IMR-90 (cell line): ENCODE results near the gene KIAA0040. TPM values are rescaled to one million over a fixed set of nuclear protein-coding genes. Genes with fewer than 3 reads are reported as not detected.

Experiments
- ATAC-seq: fragments of 200-7000 bp; cut with Tn5 transposase; 2 replicates; pipeline ENCODE4 v1.9.1; 2020; ENCODE audit warnings: low read depth, mild to moderate bottlenecking, moderate library complexity
- BruUV-seq: library from RNA; stranded (reverse); fragments of 400-500 nt; replicated peaks from 2 replicates; lab custom pipeline; 2021; lab: Mats Ljungman, UMichigan
- CTCF ChIA-PET: fragments of 300-600 bp; formaldehyde crosslinking; extraction: SDS; loops from one replicate; lab custom pipeline; 2021; ENCODE audit warnings: antibody characterized with exemption; lab: Yijun Ruan, JAX
- POLR2A ChIA-PET: fragments of 300-600 bp; sonication (Branson Sonifier 250); formaldehyde crosslinking; loops from one replicate; lab custom pipeline; 2022; ENCODE audit warnings: antibody characterized with exemption; ENCODE audit not compliant: unreplicated experiment; lab: Charles Lee
- DNase-seq: peaks from one replicate; pipeline ENCODE4 v3.0.0; 2013
- H2AFZ ChIP-seq: replicated peaks from 2 replicates; pipeline ENCODE3; 2013; ENCODE audit warnings: low read length, mild to moderate bottlenecking; ENCODE audit not compliant: poor library complexity
- H2AK5ac ChIP-seq: 2 replicates; pipeline ENCODE4 v1.6.1; 2013; ENCODE audit warnings: low read depth, low read length, inconsistent platforms
- H2AK9ac ChIP-seq: replicated peaks from 2 replicates; pipeline ENCODE3; 2013; ENCODE audit warnings: mild to moderate bottlenecking, low read depth, low read length, moderate library complexity; ENCODE audit not compliant: poor library complexity
- H2BK120ac ChIP-seq: 2 replicates; pipeline ENCODE4 v1.6.1; 2013; ENCODE audit warnings: low read depth, low read length, inconsistent platforms
- H2BK15ac ChIP-seq: 3 replicates; pipeline ENCODE4 v1.6.1; 2013; ENCODE audit warnings: low read depth, low read length, inconsistent platforms
- H2BK20ac ChIP-seq: 2 replicates; pipeline ENCODE4 v1.6.1; 2013; ENCODE audit warnings: low read depth, mild to moderate bottlenecking, inconsistent platforms, low read length, moderate library complexity
- H2BK5ac ChIP-seq: 2 replicates; pipeline ENCODE4 v1.6.1; 2013; ENCODE audit warnings: mild to moderate bottlenecking, low read depth, low read length, inconsistent platforms; ENCODE audit not compliant: poor library complexity, severe bottlenecking
- H3K14ac ChIP-seq: replicated peaks from 2 replicates; pipeline ENCODE4 v1.6.1; 2013; ENCODE audit warnings: low read depth, low read length, inconsistent platforms
- H3K18ac ChIP-seq: 2 replicates; pipeline ENCODE4 v1.6.1; 2013; ENCODE audit warnings: low read depth, low read length, control low read depth
- H3K23ac ChIP-seq: 2 replicates; pipeline ENCODE4 v1.6.1; 2013; ENCODE audit warnings: low read depth, low read length, inconsistent platforms
- H3K27ac ChIP-seq: 2 replicates; pipeline ENCODE4 v1.5.1; 2013; ENCODE audit warnings: mild to moderate bottlenecking, control low read depth, low read length; ENCODE audit not compliant: insufficient read depth
- H3K27me3 ChIP-seq: 2 replicates; pipeline ENCODE4 v1.6.1; 2013; ENCODE audit warnings: low read length; ENCODE audit not compliant: control insufficient read depth, insufficient read depth
- H3K36me3 ChIP-seq: 2 replicates; pipeline ENCODE4 v1.6.1; 2013; ENCODE audit warnings: low read length, mixed read lengths; ENCODE audit not compliant: control insufficient read depth, insufficient read depth
- H3K4ac ChIP-seq: 2 replicates; pipeline ENCODE4 v1.6.1; 2013; ENCODE audit warnings: low read depth, low read length, inconsistent platforms
- H3K4me1 ChIP-seq: 2 replicates; pipeline ENCODE4 v1.6.1; 2013; ENCODE audit warnings: low read length, mixed read lengths; ENCODE audit not compliant: control insufficient read depth, insufficient read depth
- H3K4me2 ChIP-seq: 2 replicates; pipeline ENCODE4 v1.6.1; 2013; ENCODE audit warnings: low read depth, mild to moderate bottlenecking, control low read depth, low read length, moderate library complexity
- H3K4me3 ChIP-seq: 2 replicates; pipeline ENCODE4 v1.5.1; 2013; ENCODE audit warnings: low read depth, mild to moderate bottlenecking, control low read depth, low read length, moderate library complexity; ENCODE audit not compliant: insufficient read depth
- H3K56ac ChIP-seq: 2 replicates; pipeline ENCODE4 v1.6.1; 2013; ENCODE audit warnings: low read length, inconsistent platforms; ENCODE audit not compliant: insufficient read depth; ENCODE audit errors: extremely low read depth
- H3K79me1 ChIP-seq, 2 experiments: 2 replicates each; pipeline ENCODE4 v1.6.1; 2013; ENCODE audit warnings: low read length in 2 of 2, inconsistent platforms in 1 of 2, low read depth in 1 of 2
- H3K9ac ChIP-seq: 2 replicates; pipeline ENCODE4 v1.6.1; 2013; ENCODE audit warnings: low read depth, low read length, control low read depth
- H3K9me1 ChIP-seq: 2 replicates; pipeline ENCODE4 v1.6.1; 2013; ENCODE audit warnings: low read length, inconsistent platforms; ENCODE audit not compliant: insufficient read depth
- H3K9me3 ChIP-seq: 2 replicates; pipeline ENCODE4 v1.6.1; 2013; ENCODE audit warnings: low read length; ENCODE audit not compliant: control insufficient read depth, insufficient read depth
- H4K20me1 ChIP-seq: 2 replicates; pipeline ENCODE4 v1.6.1; 2013; ENCODE audit warnings: low read length, inconsistent platforms; ENCODE audit not compliant: insufficient read depth
- H4K5ac ChIP-seq: 2 replicates; pipeline ENCODE4 v1.6.1; 2013; ENCODE audit warnings: mild to moderate bottlenecking, low read depth, low read length, control low read depth
- H4K8ac ChIP-seq, 2 experiments: 2 replicates each; pipeline ENCODE4 v1.6.1; 2013; ENCODE audit warnings: low read depth in 2 of 2, low read length in 2 of 2, control low read depth in 1 of 2, inconsistent platforms in 1 of 2
- H4K91ac ChIP-seq: 2 replicates; pipeline ENCODE4 v1.6.1; 2013; ENCODE audit warnings: low read depth, low read length, inconsistent platforms; ENCODE audit not compliant: insufficient read depth
- BHLHE40 ChIP-seq: fragments of 150-350 bp; IDR thresholded peaks from 2 replicates; pipeline ENCODE4 v1.6.1; 2016; ENCODE audit warnings: mild to moderate bottlenecking, low read depth, low read length
- CEBPB ChIP-seq: IDR thresholded peaks from 2 replicates; pipeline ENCODE4 v1.6.1; 2012; ENCODE audit warnings: low read depth, low read length, improper control_type of control experiment
- CTCF ChIP-seq: conservative IDR thresholded peaks from 2 replicates; pipeline ENCODE4 v1.5.1; 2012; ENCODE audit warnings: mild to moderate bottlenecking, low read depth, low read length, improper control_type of control experiment
- ELK1 ChIP-seq: fragments of 150-350 bp; IDR thresholded peaks from 2 replicates; pipeline ENCODE4 v1.6.1; 2016; ENCODE audit warnings: low read depth, mild to moderate bottlenecking, low read length, moderate library complexity, borderline replicate concordance
- FOS ChIP-seq: fragments of 150-350 bp; IDR thresholded peaks from 2 replicates; pipeline ENCODE4 v1.6.1; 2016; ENCODE audit warnings: low read depth, low read length
- MAFK ChIP-seq: IDR thresholded peaks from 2 replicates; pipeline ENCODE4 v1.6.1; 2012; ENCODE audit warnings: low read depth, low read length, improper control_type of control experiment
- MXI1 ChIP-seq: IDR thresholded peaks from 2 replicates; pipeline ENCODE4 v1.6.1; 2012; ENCODE audit warnings: low read depth, mild to moderate bottlenecking, low read length, moderate library complexity, borderline replicate concordance
- NFE2L2 ChIP-seq: fragments of 150-350 bp; IDR thresholded peaks from 2 replicates; pipeline ENCODE4 v1.6.1; 2016; ENCODE audit warnings: low read depth, mild to moderate bottlenecking, low read length
- POLR2A ChIP-seq: IDR thresholded peaks from 2 replicates; pipeline ENCODE4 v1.6.1; 2012; ENCODE audit warnings: mild to moderate bottlenecking, low read depth, low read length
- RCOR1 ChIP-seq: IDR thresholded peaks from 2 replicates; pipeline ENCODE4 v1.6.1; 2012; ENCODE audit warnings: mild to moderate bottlenecking, low read length, improper control_type of control experiment; ENCODE audit not compliant: insufficient replicate concordance
- RFX5 ChIP-seq: IDR thresholded peaks from 2 replicates; pipeline ENCODE4 v1.8.0; 2012; ENCODE audit warnings: low read depth, mild to moderate bottlenecking, low read length, moderate library complexity
- SMC3 ChIP-seq: fragments of 150-350 bp; IDR thresholded peaks from 2 replicates; pipeline ENCODE4 v1.6.1; 2016; ENCODE audit warnings: low read depth, mild to moderate bottlenecking, antibody characterized with exemption, low read length, moderate library complexity
- WGBS, 2 experiments: methylation state at CpG; one replicate each; pipeline versions ENCODE4 v1.1.5 to v1.1.7; 2013; ENCODE audit warnings: missing lambda C conversion rate in 2 of 2; ENCODE audit not compliant: insufficient read length in 1 of 2; ENCODE audit errors: extremely low coverage in 2 of 2; 5-methylcytosine and 5-hydroxymethylcytosine counted together
- dilution Hi-C: fragments of 300-500 bp; cut with HindIII; formaldehyde crosslinking; loops from one replicate; pipeline ENCODE4 v1.14.3; 2018; ENCODE audit warnings: low sequenced_read_pairs; ENCODE audit not compliant: unreplicated experiment
- in situ Hi-C: fragments of 300-500 bp; cut with MboI; formaldehyde crosslinking; loops from 3 replicates; pipeline ENCODE4 v1.14.3; 2019; ENCODE audit warnings: low sequenced_read_pairs, inconsistent platforms, mixed read lengths
- intact Hi-C: fragments of 100-400 bp; cut with micrococcal nuclease; formaldehyde crosslinking; loops from 2 replicates; pipeline ENCODE4 v1.10.0; 2022
- polyA plus RNA-seq, 3 experiments: library from polyadenylated mRNA; depleted of rRNA; stranded (reverse); fragments of >200 nt; gene quantifications; 2 replicates each; pipeline ENCODE4 v1.2.3, GENCODE V29; 2012; ENCODE audit warnings: low replicate concordance in 1 of 3
- total RNA-seq: library from RNA; depleted of rRNA; stranded (reverse); fragments of >200 nt; gene quantifications from 2 replicates; pipeline ENCODE4 v1.2.3, GENCODE V29; 2012

The KIAA0040 gene
- total and polyA plus RNA-seq, 2 of the 4 experiments (the other 2 are of a cell fraction): 0.05 to 0.18 TPM

- no peak overlapping the region for H3K56ac ChIP-seq
- ChIA-PET POLR2A (no interaction called here), CTCF (interaction anchor here (1.1 kb wide), 1 partner anchor 18 kb away, joined by 5 read pairs; no protein-coding TSS in a partner anchor)
- H2BK5ac ChIP-seq: no peak overlapping the region
- peaks cover 2% of the 10 kb centered on the region; the same call in 1 of the 2 replicates for H3K4me1 ChIP-seq
- no peaks in the 10 kb centered on the region for H4K20me1 ChIP-seq
- DNase-seq: no peak
- no peak overlapping the region for H2BK20ac ChIP-seq
- WGBS, 2 experiments: no CpG with 5 or more reads among the region's 9 CpGs
- H3K27me3 ChIP-seq: no peaks in the 10 kb centered on the region
- H3K9me1 ChIP-seq: no peaks in the 10 kb centered on the region
- H3K23ac ChIP-seq: no peak overlapping the region
- H2BK120ac ChIP-seq: peak overlapping the region; percentile 27; the same call in 1 of the 2 replicates
- H2AK5ac ChIP-seq: no peak overlapping the region
- H3K9me3 ChIP-seq: no peaks in the 10 kb centered on the region
- no peak overlapping the region for H3K4me2 ChIP-seq
- TF ChIP-seq MAFK (no peak), MXI1 (no peak), NFE2L2 (no peak), BHLHE40 (no peak), RFX5 (no peak), SMC3 (no peak), FOS (no peak), CTCF (no peak), CEBPB (no peak), POLR2A (no peak), ELK1 (no peak), RCOR1 (no peak)
- no peak overlapping the region for H2AK9ac ChIP-seq
- H3K36me3 ChIP-seq: no peaks in the 10 kb centered on the region
- no peak overlapping the region for H4K8ac ChIP-seq
- no peak for ATAC-seq
- H4K5ac ChIP-seq: no peak overlapping the region
- peak overlapping the region; percentile 35; the same call in 1 of the 2 replicates for H3K4ac ChIP-seq
- H2AFZ ChIP-seq: peak overlapping the region; percentile 34
- dilution Hi-C loops (no loop called here), in situ Hi-C loops (no loop called here), intact Hi-C loops (no loop called here)
- no peak overlapping the region; the same call in 1 of the 2 replicates for H3K14ac ChIP-seq
- no peak overlapping the region for H3K9ac ChIP-seq
- H3K18ac ChIP-seq: no peak overlapping the region; the same call in 1 of the 2 replicates
- no peaks in the 10 kb centered on the region for H3K79me1 ChIP-seq
- H4K91ac ChIP-seq: peak overlapping the region; percentile 49
- H3K4me3 ChIP-seq: no peak overlapping the region
- H3K27ac ChIP-seq: peak overlapping the region; percentile 3; the same call in 1 of the 2 replicates
- BruUV-seq: no TSS peak
- no peak overlapping the region for H2BK15ac ChIP-seq
Measured at GRCh38 chr1:175128523-175128922, 64.1 kb downstream of the KIAA0040 start.
